HG03571 (cell line): ENCODE data around the gene CYP4F12.
"Not testable (repeated sequence)": the region's sequence is repeated elsewhere in the genome, so short reads cannot be mapped to it uniquely, and the experiment has no call there.

Source experiments
- ATAC-seq: cut with Tn5 transposase; IDR thresholded peaks from one replicate; pipeline ENCODE4 v1.9.1; 2021; ENCODE audit not compliant: unreplicated experiment

The CYP4F12 gene

DNA sequence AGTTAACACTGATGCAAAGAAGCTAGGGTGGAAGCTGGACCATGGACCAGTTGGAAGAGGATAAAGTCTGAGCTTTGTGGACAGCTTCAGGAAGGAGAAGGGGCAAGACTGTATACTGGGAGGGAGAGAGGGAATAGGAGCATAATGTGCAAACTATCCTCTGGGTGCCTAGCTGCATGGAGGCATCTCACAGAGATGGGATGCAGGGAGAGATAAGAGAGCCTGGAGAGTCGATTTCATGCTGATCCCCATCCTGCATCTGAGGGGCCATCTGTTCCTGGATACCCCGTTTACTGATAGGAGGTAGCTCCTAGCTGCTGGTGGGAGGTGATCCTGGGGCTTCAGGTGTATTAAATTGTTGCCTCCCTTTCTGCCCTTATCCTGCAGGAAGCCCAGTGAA lies 23.4 kb upstream of the CYP4F12 start:
- ATAC-seq, result no peak

DNA sequence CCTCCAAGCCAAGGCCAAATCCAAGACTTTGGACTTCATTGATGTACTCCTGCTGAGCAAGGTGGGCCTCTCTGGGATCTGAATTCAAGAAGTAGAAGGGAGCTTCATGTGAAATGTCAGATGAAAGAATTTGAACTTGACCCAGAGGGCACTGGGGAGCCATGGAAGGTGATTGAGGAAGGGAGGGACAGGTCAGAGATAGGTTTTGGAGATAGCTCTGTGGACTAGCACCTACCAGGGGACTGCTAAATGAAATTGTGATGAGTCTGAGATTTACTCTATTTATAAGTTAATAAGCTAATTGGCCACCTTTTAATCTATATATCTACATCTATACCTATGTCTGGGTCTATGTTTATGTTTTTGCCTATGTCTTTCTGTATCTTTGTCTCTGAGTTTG lies 22.8 kb upstream of the CYP4F12 start:
- not testable (repeated sequence) for ATAC-seq

DNA sequence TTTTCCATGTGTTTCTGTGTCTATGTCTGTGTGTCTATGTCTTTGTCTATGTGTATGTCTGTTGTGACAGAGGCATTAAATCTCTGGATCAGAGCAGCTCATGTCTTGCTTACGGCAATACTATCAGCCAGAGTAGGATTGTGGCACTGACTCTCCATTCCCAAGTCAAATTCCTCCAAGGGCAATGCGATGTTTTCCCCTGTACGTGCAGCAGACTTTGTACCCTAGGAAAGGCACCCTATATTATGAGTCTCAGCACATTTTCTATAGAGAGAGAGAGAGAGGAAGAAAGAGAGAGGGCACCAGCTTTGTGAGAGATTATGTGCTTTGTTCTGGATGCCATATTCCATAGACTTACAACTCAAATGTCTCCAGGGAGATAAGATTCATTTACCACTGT lies 21.1 kb upstream of the CYP4F12 start:
- no peak for ATAC-seq

DNA sequence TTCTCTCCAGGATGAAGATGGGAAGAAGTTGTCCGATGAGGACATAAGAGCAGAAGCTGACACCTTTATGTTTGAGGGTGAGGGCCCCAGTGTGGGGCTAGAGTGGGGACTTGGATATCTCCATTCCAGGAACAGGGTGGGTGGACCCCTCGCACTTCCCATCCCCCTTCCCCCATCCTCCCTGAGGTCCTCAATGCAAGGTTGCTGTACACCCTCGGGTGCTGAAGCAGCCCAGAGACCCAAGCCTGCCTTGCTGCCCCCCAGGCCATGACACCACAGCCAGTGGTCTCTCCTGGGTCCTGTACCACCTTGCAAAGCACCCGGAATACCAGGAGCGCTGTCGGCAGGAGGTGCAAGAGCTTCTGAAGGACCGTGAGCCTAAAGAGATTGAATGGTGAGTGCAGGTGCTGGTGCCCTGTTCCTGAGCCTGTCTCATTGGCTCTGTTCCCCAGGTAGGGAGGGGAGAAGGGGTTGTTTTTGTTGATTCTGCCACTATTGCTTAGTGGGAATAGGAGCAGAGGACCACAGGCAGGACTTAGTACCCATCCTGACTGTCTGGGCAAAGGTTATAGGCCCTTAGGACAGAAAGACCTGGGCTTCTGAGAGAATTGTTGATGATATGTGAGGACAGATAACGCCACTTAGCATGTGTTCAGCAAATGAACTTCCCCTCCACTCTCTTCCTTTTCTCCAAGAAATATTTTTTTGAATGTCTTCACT lies 20.2 kb upstream of the CYP4F12 start:
- no peak for ATAC-seq

DNA sequence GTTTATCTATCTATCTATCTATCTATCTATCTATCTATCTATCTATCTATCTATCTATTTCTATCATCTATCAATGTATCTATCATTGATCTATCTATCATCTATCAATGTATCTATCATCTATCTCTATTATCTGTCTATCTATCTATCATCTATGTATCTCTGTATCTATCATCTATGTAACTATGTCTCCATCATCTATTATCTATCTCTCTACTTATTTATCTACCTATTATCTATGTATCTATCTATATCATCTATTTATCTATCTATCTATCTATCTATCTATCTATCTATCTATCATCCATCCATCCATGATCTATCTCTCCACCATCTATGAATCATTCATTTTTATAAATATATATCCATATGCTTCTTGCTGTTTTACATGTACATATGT lies 16.4 kb upstream of the CYP4F12 start:
- ATAC-seq, result no peak

DNA sequence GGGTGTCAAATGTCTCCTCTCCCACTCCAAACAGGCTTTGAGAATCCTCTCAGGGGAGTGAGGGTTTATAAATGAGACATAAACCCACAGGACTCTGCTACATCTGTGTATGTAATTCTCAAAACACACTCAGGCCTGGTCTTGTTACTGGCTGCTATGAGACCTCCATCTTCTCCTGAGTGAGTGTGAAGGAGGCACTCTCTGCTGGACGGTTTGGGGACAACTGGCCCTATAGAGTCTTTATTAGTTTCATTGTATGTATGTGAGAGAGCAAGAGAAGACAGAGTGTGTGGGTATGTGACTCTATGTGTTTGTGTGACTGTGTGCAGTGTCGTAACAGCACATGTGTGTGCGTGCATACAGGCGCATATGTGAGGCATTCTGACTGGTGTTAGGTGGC lies 9.6 kb upstream of the CYP4F12 start:
- ATAC-seq, result no peak

DNA sequence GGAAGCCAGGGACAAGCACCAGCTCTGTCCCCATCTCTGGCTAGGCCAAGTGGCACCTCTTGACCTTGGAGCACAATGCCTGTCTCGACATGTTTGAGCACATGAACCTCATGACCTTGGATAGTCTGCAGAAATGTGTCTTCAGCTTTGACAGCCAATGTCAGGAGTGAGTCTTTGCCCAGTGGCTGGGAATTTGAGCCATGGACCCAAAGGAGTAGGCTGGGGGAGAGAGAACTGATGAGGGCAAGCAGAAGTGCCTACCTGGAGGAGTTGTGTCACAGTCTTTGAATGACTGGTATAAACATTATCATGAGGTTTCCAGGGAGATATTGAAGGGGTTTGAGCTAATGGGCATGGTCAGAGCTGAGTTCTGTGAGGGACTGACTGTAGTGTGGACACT lies 6.7 kb upstream of the CYP4F12 start:
- no peak for ATAC-seq

DNA sequence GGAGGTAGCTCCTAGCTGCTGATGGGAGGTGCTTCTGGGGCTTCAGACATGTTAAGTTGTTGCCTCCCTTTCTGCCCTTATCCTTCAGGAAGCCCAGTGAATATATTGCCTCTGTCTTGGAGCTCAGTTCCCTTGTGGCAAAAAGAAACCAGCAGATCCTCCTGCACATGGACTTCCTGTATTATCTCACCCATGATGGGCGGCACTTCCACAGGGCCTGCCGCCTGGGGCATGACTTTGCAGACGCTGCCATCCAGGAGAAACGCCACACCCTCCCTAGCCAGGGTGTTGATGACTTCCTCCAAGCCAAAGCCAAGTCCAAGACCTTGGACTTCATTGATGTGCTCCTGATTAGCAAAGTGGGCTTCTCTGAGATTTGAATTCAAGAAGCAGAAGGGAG lies 6.0 kb upstream of the CYP4F12 start:
- ATAC-seq, result no peak

DNA sequence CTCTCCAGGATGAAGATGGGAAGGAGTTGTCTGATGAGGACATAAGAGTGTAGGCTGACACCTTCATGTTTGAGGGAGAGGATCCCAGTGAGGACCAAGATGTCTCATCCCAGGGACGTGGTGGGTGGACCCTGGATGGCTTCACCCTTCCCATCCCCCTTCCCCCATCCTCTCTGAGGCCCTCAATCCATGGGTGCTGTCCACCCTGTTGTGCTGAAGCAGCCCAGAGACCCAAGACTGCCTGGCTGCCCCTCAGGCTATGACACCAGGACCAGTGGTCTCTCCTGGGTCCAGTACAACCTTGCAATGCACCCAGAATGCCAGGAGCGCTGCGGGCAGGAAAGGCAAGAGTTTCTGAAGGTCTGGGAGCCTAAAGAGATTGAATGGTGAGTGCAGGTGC lies 3.4 kb upstream of the CYP4F12 start:
- no peak for ATAC-seq

DNA sequence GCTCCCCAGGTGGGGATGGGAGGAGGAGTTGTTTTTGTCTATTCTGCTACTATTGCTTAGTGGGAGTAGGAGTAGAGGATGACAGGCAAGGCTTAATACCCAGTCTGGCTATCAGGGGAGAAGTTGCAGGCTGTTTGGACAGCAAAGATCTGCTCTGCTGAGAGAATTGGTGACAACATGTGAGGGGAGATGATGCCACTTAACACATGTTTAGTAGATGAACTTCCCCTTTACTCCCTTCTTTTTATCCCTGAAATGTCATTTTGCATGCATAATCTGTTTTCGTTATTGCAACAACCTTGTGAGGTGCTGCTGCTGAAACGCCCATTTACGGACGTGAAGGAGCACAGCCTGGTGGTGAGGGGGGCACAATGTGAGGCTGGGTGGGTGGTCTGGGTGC lies 3.0 kb upstream of the CYP4F12 start:
- ATAC-seq, result no peak

DNA sequence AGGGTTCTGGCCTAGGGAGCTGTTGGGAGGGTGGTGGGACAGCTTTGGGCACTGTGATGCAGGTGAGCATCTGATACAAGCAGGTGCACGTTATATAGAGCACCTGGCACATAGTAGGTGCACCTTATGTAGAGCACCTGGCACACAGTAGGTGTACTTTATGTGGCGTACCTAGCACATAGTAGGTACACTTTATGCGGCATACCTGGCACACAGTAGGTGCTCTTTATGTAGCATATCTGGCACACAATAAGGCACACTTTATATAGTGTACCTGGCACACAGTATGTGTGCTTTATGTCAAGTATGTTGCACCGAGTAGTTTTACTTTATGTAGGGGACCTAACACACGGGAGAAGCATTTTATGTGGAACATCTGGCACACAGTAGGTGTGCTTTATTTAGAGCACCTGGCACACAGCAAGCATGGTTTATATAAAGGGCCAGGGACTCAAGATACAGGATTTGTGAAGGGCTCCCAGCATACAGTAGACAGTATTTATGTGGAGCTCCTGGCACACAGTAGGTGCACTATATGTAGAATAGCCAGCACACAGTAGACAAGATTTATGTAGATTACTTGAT lies 1.6 kb upstream of the CYP4F12 start:
- ATAC-seq, result no peak

DNA sequence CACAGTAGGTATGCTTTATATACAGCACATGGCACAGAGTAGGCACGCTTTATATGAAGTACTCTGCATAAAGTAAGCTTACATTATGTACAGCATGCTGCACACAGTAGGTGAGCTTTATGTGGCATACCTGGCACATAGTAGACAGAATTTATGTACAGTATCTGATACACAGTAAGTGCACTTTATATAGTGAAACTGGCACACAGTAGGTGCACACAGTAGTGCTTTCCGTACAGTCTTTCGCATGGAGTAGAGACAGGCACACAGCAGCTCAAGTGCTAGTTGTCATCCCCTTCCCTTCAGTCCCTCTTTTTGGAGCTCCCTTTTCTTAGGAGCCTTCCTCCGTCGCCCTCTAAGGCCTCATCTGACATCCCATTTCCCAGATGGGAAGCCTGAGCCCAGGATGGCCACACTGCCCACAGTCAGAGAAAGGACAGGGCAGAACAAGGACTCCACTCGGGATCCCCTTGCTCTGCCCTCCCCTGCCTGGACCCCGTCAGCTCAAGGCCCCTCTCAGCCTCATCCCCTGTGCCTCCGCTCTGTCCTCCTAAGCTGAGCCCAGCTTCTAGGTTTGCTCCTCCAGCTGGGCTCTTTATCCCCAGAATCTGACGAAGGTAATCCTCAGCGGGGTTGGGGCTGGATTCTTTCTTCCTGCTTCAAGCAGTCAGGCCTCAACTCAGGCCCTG lies 852 bp upstream of the CYP4F12 start:
- ATAC-seq, result no peak

DNA sequence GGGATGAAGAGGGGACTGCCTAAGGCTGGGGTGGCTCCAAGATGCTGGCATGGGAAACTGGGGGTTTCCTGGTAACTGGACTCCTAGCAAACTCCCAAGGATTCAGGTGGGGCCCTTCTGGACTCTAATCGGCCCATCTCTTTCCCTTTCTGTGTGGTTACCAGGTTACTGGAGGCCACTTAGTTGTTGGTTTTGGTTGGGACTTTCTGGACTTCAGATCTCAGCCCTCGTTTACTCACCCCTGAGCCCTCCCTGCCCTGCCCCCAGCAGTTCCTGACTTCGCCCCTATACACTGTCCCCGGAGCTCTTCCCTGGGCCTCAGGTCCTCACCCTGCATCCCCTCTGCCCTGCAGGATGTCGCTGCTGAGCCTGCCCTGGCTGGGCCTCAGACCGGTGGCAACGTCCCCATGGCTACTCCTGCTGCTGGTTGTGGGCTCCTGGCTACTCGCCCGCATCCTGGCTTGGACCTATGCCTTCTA lies 328 bp downstream of the CYP4F12 start:
- ATAC-seq, result no peak

DNA sequence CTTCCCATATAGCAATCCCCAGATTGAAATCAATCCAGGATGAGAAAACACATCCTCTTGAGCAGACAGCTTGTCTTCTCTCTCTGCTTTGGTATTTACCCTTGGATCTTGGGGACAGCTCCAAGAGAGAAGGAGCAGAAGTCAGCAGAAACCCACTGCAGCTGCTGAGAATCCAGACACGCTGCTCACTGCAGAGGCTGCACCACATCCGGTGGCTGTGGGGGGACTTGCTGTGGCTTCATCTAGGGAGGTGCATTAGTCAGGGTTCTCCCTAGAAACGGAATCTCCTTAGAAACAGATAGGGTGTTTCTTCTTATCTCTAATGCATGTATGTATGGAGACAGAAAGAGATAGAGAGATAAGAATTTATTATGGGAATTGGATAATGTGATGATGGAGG lies 2.7 kb downstream of the CYP4F12 start:
- ATAC-seq, result no peak

DNA sequence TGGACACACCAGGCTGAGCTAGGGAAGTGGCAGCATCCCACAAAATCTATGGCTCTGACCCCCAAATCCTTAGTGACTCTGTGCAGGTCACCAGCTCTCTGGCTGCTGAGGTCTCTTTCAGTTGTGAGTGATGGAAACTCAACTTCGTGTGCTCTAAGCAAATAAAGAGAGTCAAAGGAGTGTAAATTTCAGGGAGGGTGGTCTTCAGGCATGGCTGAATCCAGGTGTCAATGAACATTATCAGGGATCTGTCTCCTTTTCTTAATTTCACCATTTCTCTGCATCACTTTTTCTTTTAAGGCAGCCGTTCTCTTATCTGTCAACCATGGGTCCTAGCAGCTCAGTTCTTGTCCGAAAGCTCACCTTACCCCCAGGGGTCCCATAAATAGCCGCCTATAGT lies 6.2 kb downstream of the CYP4F12 start:
- ATAC-seq, result no peak

DNA sequence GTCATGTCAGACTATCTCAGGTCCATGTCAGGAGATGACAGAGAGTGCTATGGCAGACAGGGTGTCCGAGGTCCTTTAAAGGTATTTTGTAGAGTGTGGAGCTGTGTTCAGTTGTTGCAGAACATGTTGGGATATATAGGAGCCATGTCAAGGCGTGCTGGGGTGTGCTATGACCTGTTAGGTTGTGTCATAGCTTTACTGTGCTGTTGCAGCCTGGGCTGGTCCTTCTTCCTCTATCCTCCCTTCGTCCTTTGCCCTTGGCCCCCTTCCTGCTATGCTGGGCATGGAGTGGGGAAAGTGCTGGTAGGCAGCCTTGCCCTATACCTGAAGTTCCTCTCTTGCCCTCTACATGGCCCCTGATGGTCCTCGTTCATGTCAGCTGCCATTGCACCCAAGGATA lies 7.0 kb downstream of the CYP4F12 start:
- not testable (repeated sequence) for ATAC-seq

DNA sequence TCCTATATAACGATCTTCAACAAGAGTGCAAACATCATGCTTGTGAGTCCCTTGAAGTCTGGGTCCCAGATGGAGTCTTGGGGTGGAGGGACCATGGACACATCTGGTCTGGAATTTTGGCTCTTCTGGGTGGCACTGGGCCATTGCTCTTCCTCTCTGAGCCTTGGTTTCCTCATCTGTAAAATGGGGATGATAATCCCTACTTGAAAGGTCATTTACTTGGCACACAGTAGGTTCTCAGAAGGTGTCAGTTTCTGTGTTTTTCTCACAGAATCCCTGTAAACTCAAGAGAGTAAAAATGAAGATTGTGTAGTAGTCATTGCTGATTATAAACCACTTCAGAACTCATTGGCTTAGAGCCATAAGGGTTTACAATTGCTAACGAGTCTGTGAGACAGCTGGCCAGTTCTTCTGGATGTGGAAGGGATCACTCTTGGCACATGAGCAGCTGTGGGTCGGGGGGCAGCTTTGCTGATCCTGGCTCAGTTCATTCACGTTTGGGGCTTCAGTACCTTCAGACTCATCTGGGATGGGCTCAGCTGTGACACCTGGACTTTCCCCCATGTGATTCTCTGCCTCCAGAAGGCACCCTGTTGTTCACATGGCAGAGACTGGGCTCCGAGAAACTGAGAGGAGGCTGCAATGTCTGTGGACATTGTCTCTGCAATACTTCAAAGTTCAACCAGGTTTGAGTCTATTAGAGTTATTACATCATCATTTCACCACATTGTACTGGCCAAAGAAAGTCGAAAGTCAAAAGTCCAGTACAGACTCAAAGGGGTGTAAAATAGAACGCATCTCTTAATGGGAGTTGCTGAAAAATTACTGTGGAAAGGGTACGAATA lies 7.8 kb downstream of the CYP4F12 start:
- no peak for ATAC-seq

DNA sequence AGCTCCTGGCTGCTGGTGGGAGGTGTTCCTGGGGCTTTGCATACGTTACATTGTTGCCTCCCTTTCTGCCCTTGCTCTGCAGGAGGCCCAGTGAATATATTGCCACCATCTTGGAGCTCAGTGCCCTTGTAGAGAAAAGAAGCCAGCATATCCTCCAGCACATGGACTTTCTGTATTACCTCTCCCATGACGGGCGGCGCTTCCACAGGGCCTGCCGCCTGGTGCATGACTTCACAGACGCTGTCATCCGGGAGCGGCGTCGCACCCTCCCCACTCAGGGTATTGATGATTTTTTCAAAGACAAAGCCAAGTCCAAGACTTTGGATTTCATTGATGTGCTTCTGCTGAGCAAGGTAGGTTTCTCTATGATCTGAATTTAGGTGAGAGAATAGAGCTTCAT lies 10.5 kb downstream of the CYP4F12 start:
- no peak for ATAC-seq

DNA sequence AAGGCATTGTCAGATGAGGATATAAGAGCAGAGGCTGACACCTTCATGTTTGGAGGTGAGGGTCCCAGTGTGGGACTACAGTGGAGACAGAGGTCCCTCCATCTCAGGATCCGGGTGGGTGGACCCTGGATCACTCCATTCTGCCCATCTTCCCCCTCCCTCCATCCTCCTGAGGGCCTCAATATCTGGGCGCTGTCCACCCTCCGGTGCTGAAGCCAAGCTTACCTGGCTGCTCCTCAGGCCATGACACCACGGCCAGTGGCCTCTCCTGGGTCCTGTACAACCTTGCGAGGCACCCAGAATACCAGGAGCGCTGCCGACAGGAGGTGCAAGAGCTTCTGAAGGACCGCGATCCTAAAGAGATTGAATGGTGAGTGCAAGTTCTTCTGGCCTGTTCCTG lies 11.9 kb downstream of the CYP4F12 start:
- no peak for ATAC-seq

DNA sequence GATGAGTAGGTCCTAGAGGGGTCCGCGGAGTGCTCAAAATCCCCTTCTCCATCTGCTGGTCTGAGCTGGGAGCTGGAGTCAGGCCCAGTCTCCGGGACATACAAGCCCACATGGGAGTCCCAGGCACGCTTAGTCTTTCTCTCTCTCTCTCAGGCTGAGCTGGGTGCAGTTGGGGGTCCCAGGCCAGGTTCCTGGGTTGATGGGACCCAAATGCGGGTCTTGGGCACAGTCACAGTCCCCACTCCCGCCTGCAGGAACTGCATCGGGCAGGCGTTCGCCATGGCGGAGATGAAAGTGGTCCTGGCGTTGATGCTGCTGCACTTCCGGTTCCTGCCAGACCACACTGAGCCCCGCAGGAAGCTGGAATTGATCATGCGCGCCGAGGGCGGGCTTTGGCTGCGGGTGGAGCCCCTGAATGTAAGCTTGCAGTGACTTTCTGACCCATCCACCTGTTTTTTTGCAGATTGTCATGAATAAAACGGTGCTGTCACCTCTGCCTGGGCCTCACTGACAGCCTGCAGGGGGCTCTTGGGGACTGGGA lies 23.8 kb downstream of the CYP4F12 start:
- no peak for ATAC-seq
